Measurements from ENCODE around the gene FBXL5. TPM values are rescaled to one million over a fixed set of nuclear protein-coding genes. Genes with fewer than 3 reads are reported as not detected.
"Not testable (repeated sequence)": the region's sequence is repeated elsewhere in the genome, so short reads cannot be mapped to it uniquely, and the experiment has no call there.

Gene FBXL5
- total RNA-seq, 1 donor, result 157 TPM

- no peak for DNase-seq (ENCODE audit: low read depth)
- no peak for TF ChIP-seq CTCF (IDR thresholded peaks at IDR 0.05; ENCODE audit: insufficient read depth, low read depth, low read length)
- H3K4me3 ChIP-seq (ENCODE audit: low read depth, low read length), result no peak overlapping the region
Measured at GRCh38 chr4:15636818-15637217, 18.3 kb downstream of the FBXL5 start.

GRCh38 chr4:15617407-15617806 lies 37.8 kb downstream of the FBXL5 start:
- not testable (repeated sequence) for DNase-seq (ENCODE audit: low read depth); H3K4me3 ChIP-seq (ENCODE audit: low read depth, low read length)

- not testable (repeated sequence) for H3K4me3 ChIP-seq (ENCODE audit: low read depth, low read length); DNase-seq (ENCODE audit: low read depth)
Measured at GRCh38 chr4:15614891-15615290, 40.3 kb downstream of the FBXL5 start.

- no peak for DNase-seq (ENCODE audit: low read depth)
- TF ChIP-seq CTCF (IDR thresholded peaks at IDR 0.05; ENCODE audit: insufficient read depth, low read depth, low read length), result no peak
- no peak overlapping the region for H3K4me3 ChIP-seq (ENCODE audit: low read depth, low read length)
Measured at GRCh38 chr4:15612136-15612535, 43.0 kb downstream of the FBXL5 start.

- no peak overlapping the region for H3K4me3 ChIP-seq (ENCODE audit: low read depth, low read length)
- TF ChIP-seq CTCF (IDR thresholded peaks at IDR 0.05; ENCODE audit: insufficient read depth, low read depth, low read length), result no peak
- DNase-seq (ENCODE audit: low read depth), result no peak
Measured at GRCh38 chr4:15610855-15611254, 44.3 kb downstream of the FBXL5 start.

- no peak overlapping the region for H3K4me3 ChIP-seq (ENCODE audit: low read depth, low read length)
- TF ChIP-seq CTCF (IDR thresholded peaks at IDR 0.05; ENCODE audit: insufficient read depth, low read depth, low read length), result no peak
- no peak for DNase-seq (ENCODE audit: low read depth)
Measured at GRCh38 chr4:15605537-15605936, 49.6 kb downstream of the FBXL5 start.

GRCh38 chr4:15601862-15602261 lies 53.3 kb downstream of the FBXL5 start:
- no peak overlapping the region for H3K4me3 ChIP-seq (ENCODE audit: low read depth, low read length)
- no peak for TF ChIP-seq CTCF (IDR thresholded peaks at IDR 0.05; ENCODE audit: insufficient read depth, low read depth, low read length)
- DNase-seq (ENCODE audit: low read depth), result peak; percentile 11

- TF ChIP-seq CTCF (IDR thresholded peaks at IDR 0.05; ENCODE audit: insufficient read depth, low read depth, low read length), result no peak
- peak; percentile 60 for DNase-seq (ENCODE audit: low read depth)
- H3K4me3 ChIP-seq (ENCODE audit: low read depth, low read length), result no peak overlapping the region
Measured at GRCh38 chr4:15600176-15600575, 55.0 kb downstream of the FBXL5 start.

Measured in fibroblast of villous mesenchyme (primary cell).